ENCODE measurements around the gene ARHGEF4.

Gene ARHGEF4

GRCh38 chr2:130806370-130806769 is 30.3 kb upstream of the ARHGEF4 start:
- CTCF ChIA-PET = no interaction called here
- POLR2A ChIA-PET = no interaction called here
- no peak for DNase-seq (ENCODE audit: extremely low spot score)
- TF ChIP-seq CTCF (IDR thresholded peaks at IDR 0.05; ENCODE audit: control extremely low read depth, extremely low read depth, low read depth, missing control alignments) = no peak

- no peak for DNase-seq (ENCODE audit: extremely low spot score)
- CTCF ChIA-PET = interaction anchor here (2.2 to 3.5 kb wide), 2 partner anchors 9 to 10 kb away, joined by 8 to 10 read pairs; no protein-coding TSS in a partner anchor
- POLR2A ChIA-PET = no interaction called here
- no peak for TF ChIP-seq CTCF (IDR thresholded peaks at IDR 0.05; ENCODE audit: control extremely low read depth, extremely low read depth, low read depth, missing control alignments)
These were observed 28.9 kb upstream of the ARHGEF4 start for GRCh38 chr2:130807659-130808385.

DNA sequence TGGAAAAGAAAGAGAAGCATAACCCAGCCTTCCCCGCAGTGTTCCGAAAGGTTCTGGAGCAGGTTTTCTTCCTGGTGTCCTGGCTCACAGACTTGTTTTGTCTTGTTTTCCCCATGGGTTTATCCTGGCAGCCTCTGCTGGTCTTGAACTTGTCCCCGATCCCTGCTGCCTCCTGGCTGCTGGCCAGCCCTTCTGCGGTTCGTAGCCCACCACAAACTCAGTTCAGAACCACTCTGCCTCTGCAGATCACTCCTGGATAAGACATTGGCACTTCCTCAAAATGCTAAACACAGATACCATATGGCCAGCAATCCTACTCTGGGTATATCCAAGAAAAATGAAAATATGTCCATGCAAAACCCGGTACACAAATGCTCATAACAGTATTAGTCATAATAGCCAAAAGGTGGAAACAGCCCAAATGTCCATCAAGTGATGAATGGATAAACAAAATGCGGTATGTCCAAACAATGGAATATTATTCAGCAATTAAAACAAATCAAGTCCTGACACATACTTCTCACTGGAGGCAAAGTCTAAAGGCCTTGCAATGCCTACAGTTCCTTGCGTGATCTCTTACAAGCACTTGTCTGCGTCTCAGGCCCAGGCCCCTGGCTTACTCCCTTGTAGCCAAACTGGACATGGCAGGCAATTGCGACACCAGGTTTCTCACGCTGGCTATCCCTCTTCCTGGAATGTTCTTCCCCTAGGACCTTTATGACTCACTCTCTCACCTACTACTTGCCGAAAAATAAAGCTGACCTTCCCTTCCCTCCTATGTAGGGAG is 28.0 kb upstream of the ARHGEF4 start:
- TF ChIP-seq CTCF (IDR thresholded peaks at IDR 0.05; ENCODE audit: control extremely low read depth, extremely low read depth, low read depth, missing control alignments) = no peak
- ChIA-PET CTCF (interaction anchor here (2.2 to 3.5 kb wide), 2 partner anchors 10 to 11 kb away, joined by 8 to 10 read pairs; no protein-coding TSS in a partner anchor), POLR2A (no interaction called here)

DNA sequence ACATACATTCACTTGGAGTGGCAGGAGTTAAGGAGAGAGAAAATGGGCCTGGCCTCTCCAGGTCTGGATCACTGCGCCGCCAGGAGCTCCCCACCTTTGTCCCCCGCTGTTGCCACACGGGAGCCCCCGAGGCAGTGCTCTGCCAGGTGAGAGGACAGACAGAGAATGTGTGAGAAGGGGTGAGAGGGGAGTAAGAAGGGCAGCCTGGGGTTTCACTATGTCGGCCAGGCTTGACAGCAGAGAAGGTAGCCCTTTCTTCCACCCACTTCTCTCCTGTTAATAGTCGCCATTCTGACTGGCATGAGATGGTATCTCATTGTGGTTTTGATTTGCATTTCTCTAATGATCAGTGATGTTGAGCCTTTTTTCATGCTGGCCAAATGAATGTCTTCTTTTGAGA is 26.2 kb upstream of the ARHGEF4 start:
- POLR2A ChIA-PET = no interaction called here
- CTCF ChIA-PET = interaction anchor here (1.0 to 3.5 kb wide), 2 partner anchors 12 to 13 kb away, joined by 4 to 8 read pairs; no protein-coding TSS in a partner anchor
- no peak for TF ChIP-seq CTCF (IDR thresholded peaks at IDR 0.05; ENCODE audit: control extremely low read depth, extremely low read depth, low read depth, missing control alignments)
- DNase-seq (ENCODE audit: extremely low spot score) = no peak

More for the DNA sequence above, 28.0 kb upstream of the ARHGEF4 start:
- no peak for DNase-seq (ENCODE audit: extremely low spot score)

GRCh38 chr2:130813722-130814121 is 23.0 kb upstream of the ARHGEF4 start:
- CTCF ChIA-PET = interaction anchor here (0.6 to 2.7 kb wide), 4 partner anchors 8 to 60 kb away, joined by 3 to 10 read pairs (median 4); no protein-coding TSS in a partner anchor
- POLR2A ChIA-PET = no interaction called here
- no peak for TF ChIP-seq CTCF (IDR thresholded peaks at IDR 0.05; ENCODE audit: control extremely low read depth, extremely low read depth, low read depth, missing control alignments)
- DNase-seq (ENCODE audit: extremely low spot score) = no peak

GRCh38 chr2:130814931-130815680 is 21.6 kb upstream of the ARHGEF4 start:
- CTCF ChIA-PET = interaction anchor here (0.7 to 2.7 kb wide), 4 partner anchors 9 to 18 kb away, joined by 3 to 10 read pairs (median 7); no protein-coding TSS in a partner anchor
- no peak for TF ChIP-seq CTCF (IDR thresholded peaks at IDR 0.05; ENCODE audit: control extremely low read depth, extremely low read depth, low read depth, missing control alignments)
- DNase-seq (ENCODE audit: extremely low spot score) = no peak
- POLR2A ChIA-PET = no interaction called here
